Measurements from ENCODE around the gene PLPP2.

The PLPP2 gene

DNA sequence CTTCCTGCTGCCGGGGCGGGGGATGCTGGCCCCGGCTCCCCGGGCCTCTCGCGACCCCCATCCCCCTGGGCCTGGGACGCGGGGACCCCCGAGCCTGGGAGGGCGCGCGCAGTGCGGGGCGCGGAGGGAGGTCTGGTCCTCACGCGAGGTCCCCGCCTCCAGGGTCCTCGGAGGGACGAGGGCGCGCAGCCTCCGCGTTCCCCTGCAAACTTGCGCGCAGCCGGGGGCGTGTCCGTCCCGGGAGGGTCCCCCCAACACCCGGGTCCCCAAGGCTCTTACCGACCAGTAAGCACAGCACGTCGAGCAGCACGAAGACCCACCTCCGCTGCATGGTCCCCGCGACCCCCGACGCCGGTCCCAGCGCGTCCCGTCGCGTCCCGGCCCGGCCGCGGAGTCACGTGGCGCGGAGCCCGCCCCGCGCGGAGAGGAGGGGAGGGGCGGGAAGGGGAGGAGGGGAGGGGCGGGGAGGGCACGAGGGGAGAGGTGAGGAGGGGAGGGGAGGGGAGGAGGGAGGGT, at the start of gene PLPP2:
Gene PLPP2, minus strand, starts transcription at position 398 of the 516 bp plus-strand sequence. Its CDS starts 67 bp downstream, at position 331.
- H3K4me3 ChIP-seq (ENCODE audit: low read length), result peak within 1 kb of the TSS; percentile 63
- H3K9ac ChIP-seq (ENCODE audit: low read length), result no peak within 1 kb of the TSS
- H3K36me3 ChIP-seq (ENCODE audit: control insufficient read depth, insufficient read depth, low read length), result no peaks in the 10 kb centered on the region
- H3K27ac ChIP-seq (ENCODE audit: low read depth, low read length), result no peak within 1 kb of the TSS
- H3K27me3 ChIP-seq (ENCODE audit: control insufficient read depth, insufficient read depth, low read length), result peaks cover 27% of the 10 kb centered on the region
- peaks cover 6% of the 10 kb centered on the region for H3K4me1 ChIP-seq (ENCODE audit: control insufficient read depth, insufficient read depth, low read length)

DNA sequence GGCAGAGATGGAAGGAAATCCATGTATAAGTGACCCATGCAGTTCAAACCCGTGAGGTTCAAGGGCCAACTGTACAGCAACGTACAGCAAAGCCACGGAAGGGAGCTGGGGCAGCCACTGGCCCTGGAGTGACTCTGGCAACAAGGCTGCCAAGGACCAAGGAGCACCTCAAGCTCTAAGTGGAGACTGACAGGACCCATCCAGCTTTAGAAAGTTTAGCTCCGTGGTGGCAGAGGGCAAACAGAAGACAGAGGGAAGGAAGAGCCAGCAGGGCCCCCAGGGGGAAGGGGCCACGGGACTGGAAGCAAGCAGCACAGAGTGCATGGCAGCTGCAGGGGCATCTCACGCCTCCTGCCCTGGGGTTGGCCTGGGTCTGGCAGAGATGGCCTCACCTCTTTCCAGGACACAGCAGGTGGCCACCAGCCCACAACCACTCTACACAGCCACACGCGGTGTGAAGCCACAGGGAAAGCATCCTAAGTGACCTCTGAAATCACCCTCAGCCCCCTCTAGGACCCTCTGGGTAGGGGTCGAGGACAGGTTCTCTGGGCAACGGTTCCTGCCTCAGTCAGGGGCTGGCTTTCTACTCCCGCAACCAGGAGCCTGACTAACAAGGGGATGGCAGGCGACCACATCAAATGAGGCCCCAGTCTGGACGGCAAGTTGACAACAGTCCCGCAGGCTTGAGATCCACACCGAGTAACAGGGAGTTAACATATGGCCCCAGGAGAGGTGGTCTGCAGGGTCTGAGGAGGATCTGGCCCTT, 49.6 kb upstream of the PLPP2 start:
- Histone ChIP-seq H3K9ac (ENCODE audit: low read length) (no peak overlapping the region), H3K27me3 (ENCODE audit: control insufficient read depth, insufficient read depth, low read length) (no peaks in the 10 kb centered on the region), H3K36me3 (ENCODE audit: control insufficient read depth, insufficient read depth, low read length) (no peaks in the 10 kb centered on the region), H3K27ac (ENCODE audit: low read depth, low read length) (no peak overlapping the region), H3K4me3 (ENCODE audit: low read length) (no peak overlapping the region), H3K4me1 (ENCODE audit: control insufficient read depth, insufficient read depth, low read length) (peaks cover 20% of the 10 kb centered on the region)

DNA sequence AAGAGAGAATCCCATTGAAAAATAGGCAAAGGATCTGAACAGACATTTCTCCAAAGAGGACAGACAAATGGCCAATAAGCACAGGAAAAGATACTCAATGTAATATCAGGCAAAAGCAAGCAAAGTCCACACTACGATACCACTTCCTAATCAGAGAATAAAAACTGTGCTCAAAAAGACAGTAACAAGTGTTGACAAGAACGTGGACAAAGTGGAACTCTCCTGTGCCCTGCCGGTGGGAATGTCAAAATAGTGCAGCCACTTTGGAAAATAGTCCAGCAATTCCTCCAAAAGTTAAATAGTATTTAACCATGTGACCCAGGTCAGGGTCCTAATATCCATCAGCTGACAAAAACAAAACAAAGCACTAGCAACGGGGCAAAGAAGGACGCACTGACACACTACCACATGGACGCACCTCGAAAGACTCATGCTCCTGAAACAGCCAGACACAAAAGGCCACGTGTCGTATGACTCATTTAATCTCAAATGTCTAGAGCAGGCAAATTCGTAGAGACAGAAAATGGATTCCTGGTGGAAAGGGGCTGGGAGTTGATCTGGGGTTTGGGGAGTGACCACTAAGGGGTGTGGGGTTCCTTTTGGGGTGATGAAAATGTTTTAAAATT, 48.2 kb upstream of the PLPP2 start:
- no peak overlapping the region for H3K27ac ChIP-seq (ENCODE audit: low read depth, low read length)
- no peak overlapping the region for H3K9ac ChIP-seq (ENCODE audit: low read length)
- no peaks in the 10 kb centered on the region for H3K36me3 ChIP-seq (ENCODE audit: control insufficient read depth, insufficient read depth, low read length)
- H3K4me3 ChIP-seq (ENCODE audit: low read length), result no peak overlapping the region
- no peaks in the 10 kb centered on the region for H3K27me3 ChIP-seq (ENCODE audit: control insufficient read depth, insufficient read depth, low read length)
- H3K4me1 ChIP-seq (ENCODE audit: control insufficient read depth, insufficient read depth, low read length), result peaks cover 20% of the 10 kb centered on the region

DNA sequence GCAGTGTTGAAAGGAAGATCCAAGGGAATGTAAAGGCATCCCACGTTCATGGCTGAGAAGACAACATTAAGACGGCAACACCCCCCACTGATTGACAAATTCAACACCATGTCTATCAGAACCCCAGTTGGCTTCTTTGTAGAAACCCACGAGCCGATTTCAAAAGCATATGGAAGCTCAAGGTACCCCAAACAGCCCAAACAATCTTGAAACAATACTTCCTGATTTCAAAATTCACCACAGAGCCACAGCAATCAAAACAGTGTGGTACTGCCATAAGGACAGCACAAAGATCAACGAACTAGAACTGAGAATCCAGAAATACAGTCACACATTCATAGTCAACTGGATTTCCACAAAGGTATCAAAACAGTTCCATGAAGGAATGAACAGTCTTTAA, 47.2 kb upstream of the PLPP2 start:
- H3K27me3 ChIP-seq (ENCODE audit: control insufficient read depth, insufficient read depth, low read length), result no peaks in the 10 kb centered on the region
- H3K36me3 ChIP-seq (ENCODE audit: control insufficient read depth, insufficient read depth, low read length), result no peaks in the 10 kb centered on the region
- H3K4me1 ChIP-seq (ENCODE audit: control insufficient read depth, insufficient read depth, low read length), result peaks cover 17% of the 10 kb centered on the region
- H3K9ac ChIP-seq (ENCODE audit: low read length), result no peak overlapping the region
- H3K4me3 ChIP-seq (ENCODE audit: low read length), result no peak overlapping the region
- H3K27ac ChIP-seq (ENCODE audit: low read depth, low read length), result no peak overlapping the region

DNA sequence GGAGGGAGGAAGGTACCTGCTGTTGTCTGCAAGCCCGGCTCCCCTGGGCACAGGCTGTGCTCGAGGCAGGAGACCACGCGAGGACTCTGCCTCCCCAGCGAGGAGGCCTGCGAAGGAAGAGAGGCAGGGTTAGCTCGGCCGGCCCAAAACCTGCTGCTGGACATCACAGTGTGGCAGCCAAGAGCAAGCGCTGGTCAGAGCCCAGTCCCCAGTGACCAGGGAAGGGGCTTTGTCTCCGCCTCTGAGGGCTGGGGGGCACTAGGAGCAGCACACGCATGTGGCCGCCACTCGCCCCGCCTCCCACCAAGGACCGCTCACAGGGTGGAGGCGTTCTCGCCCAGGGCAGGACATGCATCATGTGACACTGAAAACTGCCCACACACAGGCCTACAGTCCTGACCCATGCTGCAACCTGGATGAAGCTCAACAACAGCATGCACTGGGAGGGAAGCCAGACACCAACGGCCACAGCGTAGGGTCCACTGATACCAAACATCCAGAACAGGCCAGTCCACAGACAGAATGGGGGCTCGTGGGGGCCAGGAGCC, 44.9 kb upstream of the PLPP2 start:
- Histone ChIP-seq H3K27ac (ENCODE audit: low read depth, low read length) (no peak overlapping the region), H3K4me1 (ENCODE audit: control insufficient read depth, insufficient read depth, low read length) (no peaks in the 10 kb centered on the region), H3K27me3 (ENCODE audit: control insufficient read depth, insufficient read depth, low read length) (no peaks in the 10 kb centered on the region), H3K4me3 (ENCODE audit: low read length) (no peak overlapping the region), H3K36me3 (ENCODE audit: control insufficient read depth, insufficient read depth, low read length) (no peaks in the 10 kb centered on the region), H3K9ac (ENCODE audit: low read length) (no peak overlapping the region)

DNA sequence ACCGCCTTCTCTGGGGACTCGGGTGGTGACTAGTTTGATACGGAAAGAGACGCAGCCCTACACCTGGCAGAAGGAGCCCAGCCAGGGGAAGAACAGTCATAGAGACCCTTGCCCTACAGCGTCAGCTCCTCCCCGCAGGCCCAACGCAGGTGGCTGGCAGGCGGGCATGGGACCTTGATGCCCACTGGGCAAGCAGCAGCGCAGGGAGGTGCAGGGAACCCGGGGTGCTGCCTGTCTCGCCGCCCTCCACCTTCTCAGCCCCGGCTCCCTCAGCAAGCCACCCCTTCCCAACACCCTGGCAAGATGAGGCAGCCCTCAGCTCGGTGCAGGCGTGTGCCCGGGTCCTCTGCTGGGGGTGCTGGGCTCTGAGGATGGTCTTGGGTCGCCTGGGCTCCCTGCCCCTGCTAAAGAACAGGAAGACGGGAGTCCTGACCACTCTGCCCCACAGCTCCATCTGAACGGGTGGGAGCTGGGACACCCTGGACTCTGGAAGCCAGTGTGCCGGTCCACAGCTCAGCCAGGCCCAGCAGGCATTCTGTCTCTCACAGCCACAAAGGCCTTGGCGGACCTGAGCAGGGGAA, 44.4 kb upstream of the PLPP2 start:
- H3K27ac ChIP-seq (ENCODE audit: low read depth, low read length), result no peak overlapping the region
- peaks cover 4% of the 10 kb centered on the region for H3K36me3 ChIP-seq (ENCODE audit: control insufficient read depth, insufficient read depth, low read length)
- no peaks in the 10 kb centered on the region for H3K27me3 ChIP-seq (ENCODE audit: control insufficient read depth, insufficient read depth, low read length)
- no peak overlapping the region for H3K4me3 ChIP-seq (ENCODE audit: low read length)
- H3K4me1 ChIP-seq (ENCODE audit: control insufficient read depth, insufficient read depth, low read length), result no peaks in the 10 kb centered on the region
- H3K9ac ChIP-seq (ENCODE audit: low read length), result no peak overlapping the region

DNA sequence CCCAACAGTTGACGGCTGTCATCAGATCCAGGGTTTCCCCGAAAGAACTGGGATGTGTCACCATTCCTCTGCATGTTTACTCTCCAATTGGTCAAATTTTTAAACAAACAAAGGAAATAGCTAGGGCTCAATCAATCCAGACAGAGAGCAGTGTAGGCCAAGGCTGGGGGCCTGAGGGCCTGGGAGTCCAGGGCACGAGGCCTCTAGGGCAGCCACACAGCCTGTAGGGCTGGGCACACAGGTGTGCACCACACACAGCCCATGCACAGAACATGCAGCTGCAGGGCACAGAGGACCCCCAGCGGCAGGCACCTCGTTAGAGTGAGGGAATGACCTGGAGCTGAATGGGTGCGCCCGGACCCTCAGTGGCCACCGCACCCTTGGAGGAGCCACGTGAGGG, 43.9 kb upstream of the PLPP2 start:
- H3K9ac ChIP-seq (ENCODE audit: low read length), result no peak overlapping the region
- H3K27ac ChIP-seq (ENCODE audit: low read depth, low read length), result no peak overlapping the region
- peaks cover 5% of the 10 kb centered on the region for H3K36me3 ChIP-seq (ENCODE audit: control insufficient read depth, insufficient read depth, low read length)
- no peaks in the 10 kb centered on the region for H3K4me1 ChIP-seq (ENCODE audit: control insufficient read depth, insufficient read depth, low read length)
- H3K27me3 ChIP-seq (ENCODE audit: control insufficient read depth, insufficient read depth, low read length), result no peaks in the 10 kb centered on the region
- no peak overlapping the region for H3K4me3 ChIP-seq (ENCODE audit: low read length)

DNA sequence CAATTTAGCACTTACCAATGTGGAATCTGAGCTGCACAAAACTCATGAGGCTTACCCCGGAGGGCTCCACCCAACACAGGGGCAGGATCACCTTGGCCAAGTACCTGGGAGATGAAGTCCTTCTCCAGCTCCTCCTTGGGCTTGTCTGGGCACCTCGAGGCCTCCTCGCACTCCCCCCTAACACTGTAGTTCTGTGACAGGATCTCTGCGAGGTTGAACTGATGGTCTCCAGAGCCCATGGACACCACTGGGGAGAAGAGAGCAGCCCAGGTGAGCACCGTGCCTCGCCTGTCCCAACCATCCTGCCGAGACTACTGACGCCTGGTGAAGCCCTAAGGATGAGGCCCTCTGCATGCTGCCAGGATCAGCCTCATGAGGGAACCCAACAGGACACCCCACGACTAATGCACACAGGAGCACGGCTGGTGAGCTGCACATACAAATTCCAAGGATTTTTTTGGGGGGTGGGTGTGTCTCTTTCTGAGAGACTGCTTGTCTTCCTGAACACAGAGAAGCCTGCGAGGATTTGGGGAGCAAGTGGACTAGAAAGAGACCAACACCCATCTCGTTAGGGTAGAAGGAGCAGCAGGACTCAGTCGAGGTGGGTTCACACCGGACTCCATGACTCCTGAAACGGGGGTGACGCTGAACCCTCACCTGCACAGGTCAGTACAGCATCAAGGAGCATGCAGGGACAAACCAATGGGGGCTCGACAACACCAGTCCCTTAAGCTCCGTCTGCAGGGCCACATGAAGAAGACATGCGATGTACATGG, 43.3 kb upstream of the PLPP2 start:
- no peaks in the 10 kb centered on the region for H3K27me3 ChIP-seq (ENCODE audit: control insufficient read depth, insufficient read depth, low read length)
- H3K4me3 ChIP-seq (ENCODE audit: low read length), result no peak overlapping the region
- H3K27ac ChIP-seq (ENCODE audit: low read depth, low read length), result no peak overlapping the region
- H3K4me1 ChIP-seq (ENCODE audit: control insufficient read depth, insufficient read depth, low read length), result no peaks in the 10 kb centered on the region
- H3K9ac ChIP-seq (ENCODE audit: low read length), result no peak overlapping the region
- H3K36me3 ChIP-seq (ENCODE audit: control insufficient read depth, insufficient read depth, low read length), result peaks cover 10% of the 10 kb centered on the region

DNA sequence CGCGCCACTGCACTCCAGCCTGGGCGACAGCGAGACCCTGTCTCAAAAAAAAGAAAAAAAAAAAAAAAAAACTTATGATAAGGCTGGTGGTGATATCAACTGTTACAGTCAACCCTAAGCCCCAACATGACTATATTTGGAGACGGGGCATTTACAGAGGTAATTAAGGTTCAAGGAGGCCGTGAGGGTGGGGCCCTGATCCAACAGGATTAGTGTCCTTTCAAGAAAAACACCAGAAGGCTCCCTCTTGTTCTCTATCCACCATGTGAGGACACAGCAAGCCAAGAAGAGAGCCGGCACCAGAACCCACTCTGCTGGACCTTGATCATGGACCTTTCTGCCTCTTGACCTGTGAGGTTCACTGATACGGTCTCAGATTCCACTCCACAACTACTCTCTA, 39.3 kb upstream of the PLPP2 start:
- Histone ChIP-seq H3K9ac (ENCODE audit: low read length) (no peak overlapping the region), H3K27me3 (ENCODE audit: control insufficient read depth, insufficient read depth, low read length) (no peaks in the 10 kb centered on the region), H3K36me3 (ENCODE audit: control insufficient read depth, insufficient read depth, low read length) (peaks cover 38% of the 10 kb centered on the region), H3K4me1 (ENCODE audit: control insufficient read depth, insufficient read depth, low read length) (no peaks in the 10 kb centered on the region), H3K27ac (ENCODE audit: low read depth, low read length) (no peak overlapping the region), H3K4me3 (ENCODE audit: low read length) (no peak overlapping the region)

DNA sequence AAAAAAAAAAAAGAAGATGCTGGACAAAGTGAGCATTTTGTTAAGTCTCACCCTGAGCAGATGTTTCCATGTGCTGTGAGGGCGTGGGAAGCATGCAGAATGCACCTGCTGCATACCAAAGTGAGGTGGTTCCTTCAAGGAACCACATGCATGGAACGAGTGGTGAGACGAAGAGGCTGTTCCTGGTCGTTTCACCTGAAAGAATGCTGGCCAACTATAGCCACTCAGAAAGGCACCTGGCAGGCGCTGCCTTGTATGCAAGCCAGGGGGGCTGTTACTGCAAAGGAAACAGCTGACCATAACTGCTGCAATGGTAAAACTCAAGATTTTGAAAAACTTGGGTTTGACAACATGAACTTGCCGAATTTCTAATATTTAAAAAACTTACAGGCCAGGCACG, 38.7 kb upstream of the PLPP2 start:
- H3K9ac ChIP-seq (ENCODE audit: low read length), result no peak overlapping the region
- peaks cover 41% of the 10 kb centered on the region for H3K36me3 ChIP-seq (ENCODE audit: control insufficient read depth, insufficient read depth, low read length)
- H3K4me1 ChIP-seq (ENCODE audit: control insufficient read depth, insufficient read depth, low read length), result no peaks in the 10 kb centered on the region
- no peaks in the 10 kb centered on the region for H3K27me3 ChIP-seq (ENCODE audit: control insufficient read depth, insufficient read depth, low read length)
- no peak overlapping the region for H3K4me3 ChIP-seq (ENCODE audit: low read length)
- no peak overlapping the region for H3K27ac ChIP-seq (ENCODE audit: low read depth, low read length)

DNA sequence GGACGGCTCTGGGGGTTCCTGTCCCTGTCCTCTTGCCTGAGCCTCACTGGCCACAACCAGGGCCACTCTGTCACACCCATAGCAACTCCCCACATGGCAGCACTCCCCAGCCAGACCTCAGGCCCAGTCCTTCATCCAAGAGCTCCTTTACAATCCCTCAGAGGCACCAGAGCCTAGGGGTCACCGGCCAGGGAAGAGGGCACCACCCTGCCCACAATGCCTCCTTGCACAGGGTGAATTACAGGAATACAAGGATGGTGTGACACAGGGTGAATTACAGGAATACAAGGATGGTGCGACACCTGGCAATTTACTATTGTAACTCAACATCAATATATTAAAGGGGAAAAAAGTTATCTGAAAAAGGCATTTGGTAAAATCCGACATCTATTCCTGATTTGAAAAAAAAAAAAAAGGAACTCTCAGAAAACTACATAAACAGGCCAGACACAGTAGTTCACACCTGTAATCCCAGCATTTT, 36.9 kb upstream of the PLPP2 start:
- Histone ChIP-seq H3K36me3 (ENCODE audit: control insufficient read depth, insufficient read depth, low read length) (peaks cover 43% of the 10 kb centered on the region), H3K9ac (ENCODE audit: low read length) (no peak overlapping the region), H3K27ac (ENCODE audit: low read depth, low read length) (no peak overlapping the region), H3K27me3 (ENCODE audit: control insufficient read depth, insufficient read depth, low read length) (no peaks in the 10 kb centered on the region), H3K4me1 (ENCODE audit: control insufficient read depth, insufficient read depth, low read length) (no peaks in the 10 kb centered on the region), H3K4me3 (ENCODE audit: low read length) (no peak overlapping the region)

All from rectal smooth muscle tissue (tissue), 1 donor.